Neuronal stem cell (in vitro differentiated cells): ENCODE results near the gene GNLY.

ENCODE experiments used
- DNase-seq: peaks from one replicate; pipeline ENCODE4 v3.0.0-alpha.2; 2013; ENCODE audit warnings: low spot score
- H2AFZ ChIP-seq: one replicate; pipeline ENCODE4 v1.6.1; 2013; ENCODE audit warnings: mild to moderate bottlenecking, low read length, inconsistent platforms
- H2AK5ac ChIP-seq: 2 replicates; pipeline ENCODE4 v1.6.1; 2013; ENCODE audit warnings: low read depth, mild to moderate bottlenecking, inconsistent platforms, low read length, moderate library complexity, mixed read lengths
- H2BK120ac ChIP-seq: 2 replicates; pipeline ENCODE4 v1.6.1; 2013; ENCODE audit warnings: low read depth, mild to moderate bottlenecking, inconsistent platforms, low read length, moderate library complexity, mixed read lengths
- H2BK12ac ChIP-seq: one replicate; pipeline ENCODE4 v1.6.1; 2013; ENCODE audit warnings: low read length, inconsistent platforms
- H2BK15ac ChIP-seq: 2 replicates; pipeline ENCODE4 v1.6.1; 2013; ENCODE audit warnings: mild to moderate bottlenecking, low read length, inconsistent platforms, mixed read lengths
- H2BK5ac ChIP-seq: one replicate; pipeline ENCODE4 v1.6.1; 2013; ENCODE audit warnings: inconsistent platforms, mild to moderate bottlenecking, low read length, moderate library complexity
- H3K14ac ChIP-seq: one replicate; pipeline ENCODE4 v1.6.1; 2013; ENCODE audit warnings: low read length, inconsistent platforms
- H3K18ac ChIP-seq: 2 replicates; pipeline ENCODE4 v1.6.1; 2013; ENCODE audit warnings: low read length, inconsistent platforms
- H3K23ac ChIP-seq: 2 replicates; pipeline ENCODE4 v1.6.1; 2013; ENCODE audit warnings: low read depth, mild to moderate bottlenecking, mixed read lengths, low read length, inconsistent platforms; ENCODE audit not compliant: poor library complexity
- H3K27ac ChIP-seq: replicated peaks from 3 replicates; pipeline ENCODE4 v1.5.1; 2013; ENCODE audit warnings: low read length, inconsistent platforms
- H3K27me3 ChIP-seq, 3 experiments: 2 replicates each; pipeline ENCODE4 v1.6.1; 2013; ENCODE audit warnings: low read length in 3 of 3, mild to moderate bottlenecking in 2 of 3, inconsistent platforms in 1 of 3, low read depth in 1 of 3, mixed read lengths in 1 of 3, moderate library complexity in 1 of 3; ENCODE audit not compliant: control insufficient read depth in 3 of 3, insufficient read depth in 3 of 3
- H3K36me3 ChIP-seq, 2 donors: replicated peaks in 1 of 2; 2 replicates each; pipeline ENCODE4 v1.6.1; 2013; ENCODE audit warnings: low read length in 2 of 2; ENCODE audit not compliant: control insufficient read depth in 2 of 2, insufficient read depth in 2 of 2
- H3K4ac ChIP-seq: 2 replicates; pipeline ENCODE4 v1.6.1; 2013; ENCODE audit warnings: inconsistent platforms, mild to moderate bottlenecking, low read length, moderate library complexity
- H3K4me1 ChIP-seq, 2 donors: 1 replicate in 1 of 2; 2 replicates in 1 of 2; pipeline ENCODE4 v1.6.1; 2013; ENCODE audit warnings: low read length in 2 of 2, low read depth in 1 of 2; ENCODE audit not compliant: control insufficient read depth in 2 of 2, insufficient read depth in 1 of 2
- H3K4me2 ChIP-seq: one replicate; pipeline ENCODE4 v1.6.1; 2013; ENCODE audit warnings: mild to moderate bottlenecking, low read length, inconsistent platforms; ENCODE audit not compliant: insufficient read depth, poor library complexity, severe bottlenecking
- H3K4me3 ChIP-seq, 2 donors: 2 replicates each; pipeline ENCODE4 v1.5.1; 2013; ENCODE audit warnings: low read length in 2 of 2, mild to moderate bottlenecking in 2 of 2, inconsistent platforms in 1 of 2, moderate library complexity in 1 of 2
- H3K79me1 ChIP-seq: one replicate; pipeline ENCODE4 v1.6.1; 2013; ENCODE audit warnings: low read depth, mild to moderate bottlenecking, inconsistent platforms, low read length, moderate library complexity
- H3K9ac ChIP-seq: one replicate; pipeline ENCODE4 v1.6.1; 2013; ENCODE audit warnings: mild to moderate bottlenecking, low read depth, low read length, inconsistent platforms; ENCODE audit not compliant: poor library complexity
- H3K9me3 ChIP-seq, 2 donors: replicated peaks in 1 of 2; 2 replicates each; pipeline versions ENCODE3 to v1.6.1; 2013; ENCODE audit warnings: low read length in 2 of 2, mild to moderate bottlenecking in 2 of 2, inconsistent platforms in 1 of 2, low read depth in 1 of 2, mixed read lengths in 1 of 2, moderate library complexity in 1 of 2; ENCODE audit not compliant: control insufficient read depth in 2 of 2, insufficient read depth in 1 of 2
- H4K8ac ChIP-seq: one replicate; pipeline ENCODE4 v1.6.1; 2013; ENCODE audit warnings: low read depth, mild to moderate bottlenecking, inconsistent platforms, low read length, moderate library complexity
- H4K91ac ChIP-seq: one replicate; pipeline ENCODE4 v1.6.1; 2013; ENCODE audit warnings: low read length, low read depth, mild to moderate bottlenecking, inconsistent platforms; ENCODE audit not compliant: poor library complexity
- WGBS, 2 donors: extraction: QIAGEN DNeasy Blood & Tissue Kit; methylation state at CpG; one replicate each; pipeline ENCODE4 v1.1.7; 2013; ENCODE audit warnings: missing lambda C conversion rate in 2 of 2, mixed read lengths in 1 of 2; ENCODE audit not compliant: insufficient read length in 2 of 2, insufficient replicate concordance in 1 of 2; ENCODE audit errors: extremely low coverage in 2 of 2; 5-methylcytosine and 5-hydroxymethylcytosine counted together

GNLY gene

GRCh38 chr2:85661139-85661858 lies 32.9 kb upstream of the GNLY start:
- Histone ChIP-seq H3K27me3 (no peaks in the 10 kb centered on the region), H3K4me1 (no peaks in the 10 kb centered on the region), H3K9ac (no peak overlapping the region), H3K36me3 (peaks cover 0 to 21% of the 10 kb centered on the region in 2 donors), H3K4ac (peak overlapping the region; percentile 76), H3K9me3 (no peaks in the 10 kb centered on the region), H4K8ac (peak overlapping the region; percentile 65), H2AK5ac (no peak overlapping the region), H3K27ac (no peak overlapping the region), H3K4me2 (no peak overlapping the region), H3K18ac (peak overlapping the region; percentile 17), H3K14ac (peak overlapping the region; percentile 38), H2BK15ac (no peak overlapping the region), H3K4me3 (no peak overlapping the region), H3K79me1 (no peaks in the 10 kb centered on the region), H4K91ac (no peak overlapping the region), H2BK12ac (no peak overlapping the region), H2BK120ac (no peak overlapping the region), H3K23ac (no peak overlapping the region), H2AFZ (no peak overlapping the region), H2BK5ac (no peak overlapping the region)
- no peak for DNase-seq
- WGBS, 2 donors: no CpG with 5 or more reads among the region's 14 CpGs

- H3K4me3 ChIP-seq: peak overlapping the region in 1 of 2 donors; percentile 31
- peak overlapping the region; percentile 48 for H3K18ac ChIP-seq
- no peak overlapping the region for H3K27ac ChIP-seq
- DNase-seq: no peak
- no peak overlapping the region for H2BK12ac ChIP-seq
- H3K27me3 ChIP-seq: no peaks in the 10 kb centered on the region
- peak overlapping the region; percentile 100 for H2BK120ac ChIP-seq
- H3K9ac ChIP-seq: no peak overlapping the region
- H3K4me1 ChIP-seq: no peaks in the 10 kb centered on the region
- H2BK15ac ChIP-seq: no peak overlapping the region
- H4K91ac ChIP-seq: peak overlapping the region; percentile 12
- H3K36me3 ChIP-seq: peaks cover 0 to 10% of the 10 kb centered on the region in 2 donors
- H3K9me3 ChIP-seq: no peaks in the 10 kb centered on the region
- no peak overlapping the region for H3K14ac ChIP-seq
- H4K8ac ChIP-seq: no peak overlapping the region
- H3K4me2 ChIP-seq: no peak overlapping the region
- no CpG with 5 or more reads among the region's 10 CpGs for WGBS, 2 donors
- peak overlapping the region; percentile 13 for H2BK5ac ChIP-seq
- no peaks in the 10 kb centered on the region for H3K79me1 ChIP-seq
- H2AFZ ChIP-seq: no peak overlapping the region
- peak overlapping the region; percentile 85 for H3K23ac ChIP-seq
- H3K4ac ChIP-seq: no peak overlapping the region
- no peak overlapping the region for H2AK5ac ChIP-seq
Observed at GRCh38 chr2:85662899-85663593, 31.1 kb upstream of the GNLY start.

- H3K27ac ChIP-seq: no peak overlapping the region
- H3K14ac ChIP-seq: no peak overlapping the region
- peak overlapping the region; percentile 13 for H2BK5ac ChIP-seq
- WGBS, 2 donors: no CpG with 5 or more reads among the region's 23 CpGs
- H2BK12ac ChIP-seq: peak overlapping the region; percentile 94
- H3K23ac ChIP-seq: peak overlapping the region; percentile 85
- H4K8ac ChIP-seq: no peak overlapping the region
- H3K27me3 ChIP-seq: no peaks in the 10 kb centered on the region
- H3K4ac ChIP-seq: peak overlapping the region; percentile 53
- H2BK120ac ChIP-seq: peak overlapping the region; percentile 100
- no peak overlapping the region for H2AFZ ChIP-seq
- H2BK15ac ChIP-seq: no peak overlapping the region
- no peaks in the 10 kb centered on the region for H3K79me1 ChIP-seq
- H2AK5ac ChIP-seq: no peak overlapping the region
- no peak overlapping the region for H3K4me2 ChIP-seq
- peaks cover 0 to 5% of the 10 kb centered on the region in 2 donors for H3K36me3 ChIP-seq
- no peak overlapping the region for H3K9ac ChIP-seq
- no peak overlapping the region for H3K4me3 ChIP-seq
- H4K91ac ChIP-seq: peak overlapping the region; percentile 12
- peak overlapping the region; percentile 48 for H3K18ac ChIP-seq
- H3K9me3 ChIP-seq: no peaks in the 10 kb centered on the region
- no peaks in the 10 kb centered on the region for H3K4me1 ChIP-seq
- DNase-seq: no peak
Observed at GRCh38 chr2:85663594-85664565, 30.3 kb upstream of the GNLY start.
